ENCODE measurements around the gene SGPL1.

DNA sequence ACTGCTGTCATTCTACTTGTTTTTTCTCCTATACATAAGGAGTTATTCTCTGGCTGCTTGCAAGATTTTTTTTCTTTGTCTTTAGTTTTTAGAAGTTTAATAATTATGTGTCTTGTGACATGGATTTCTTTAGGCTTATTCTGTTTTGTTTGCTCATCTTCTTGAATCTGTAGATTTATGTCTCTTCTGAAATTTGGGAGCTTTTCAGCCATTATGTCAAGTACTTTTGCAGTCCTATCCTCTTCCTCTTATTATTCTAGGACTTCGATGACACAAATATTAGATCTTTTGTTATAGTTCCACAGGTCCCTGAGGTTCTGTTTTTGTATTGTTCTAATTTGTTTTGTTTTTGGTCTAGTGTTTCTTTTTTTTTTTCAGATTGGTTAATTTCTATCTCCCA is 13.9 kb upstream of the SGPL1 start:
- TF ChIP-seq, protein P1, sequence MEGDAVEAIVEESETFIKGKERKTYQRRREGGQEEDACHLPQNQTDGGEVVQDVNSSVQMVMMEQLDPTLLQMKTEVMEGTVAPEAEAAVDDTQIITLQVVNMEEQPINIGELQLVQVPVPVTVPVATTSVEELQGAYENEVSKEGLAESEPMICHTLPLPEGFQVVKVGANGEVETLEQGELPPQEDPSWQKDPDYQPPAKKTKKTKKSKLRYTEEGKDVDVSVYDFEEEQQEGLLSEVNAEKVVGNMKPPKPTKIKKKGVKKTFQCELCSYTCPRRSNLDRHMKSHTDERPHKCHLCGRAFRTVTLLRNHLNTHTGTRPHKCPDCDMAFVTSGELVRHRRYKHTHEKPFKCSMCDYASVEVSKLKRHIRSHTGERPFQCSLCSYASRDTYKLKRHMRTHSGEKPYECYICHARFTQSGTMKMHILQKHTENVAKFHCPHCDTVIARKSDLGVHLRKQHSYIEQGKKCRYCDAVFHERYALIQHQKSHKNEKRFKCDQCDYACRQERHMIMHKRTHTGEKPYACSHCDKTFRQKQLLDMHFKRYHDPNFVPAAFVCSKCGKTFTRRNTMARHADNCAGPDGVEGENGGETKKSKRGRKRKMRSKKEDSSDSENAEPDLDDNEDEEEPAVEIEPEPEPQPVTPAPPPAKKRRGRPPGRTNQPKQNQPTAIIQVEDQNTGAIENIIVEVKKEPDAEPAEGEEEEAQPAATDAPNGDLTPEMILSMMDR (IDR thresholded peaks at IDR 0.05), result no peak
- TF ChIP-seq POLR2A (IDR thresholded peaks at IDR 0.05; ENCODE audit: low read depth), result no peak
- no peak for TF ChIP-seq POLR2AphosphoS5 (IDR thresholded peaks at IDR 0.05)
- no peak for TF ChIP-seq EP300 (IDR thresholded peaks at IDR 0.05)

Data from esophagus muscularis mucosa (tissue), 4 donors.